ENCODE results near the gene SUMO3.

The SUMO3 gene

DNA sequence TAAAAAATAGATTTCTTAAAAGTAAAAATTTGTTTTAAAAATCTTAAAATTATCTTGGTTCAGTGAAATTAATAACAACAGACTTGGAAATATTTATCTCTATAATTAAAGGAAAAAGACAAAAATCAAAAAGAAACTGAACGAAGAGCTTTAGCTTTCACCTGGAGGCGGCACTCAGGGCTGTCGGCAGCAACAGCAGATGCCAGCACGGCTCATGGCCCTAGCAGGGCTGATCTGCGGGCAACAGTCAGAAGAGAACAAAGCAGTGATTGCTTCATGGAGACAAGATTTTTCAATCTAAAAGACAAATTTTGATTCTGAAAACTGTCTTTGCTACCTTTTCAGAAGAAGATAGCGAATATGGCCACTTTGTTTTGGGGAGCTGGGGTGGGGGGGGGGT lies 38.9 kb downstream of the SUMO3 start:
- H3K4me1 ChIP-seq (ENCODE audit: low read length), result no peaks in the 10 kb centered on the region
- H3K9ac ChIP-seq (ENCODE audit: low read length), result no peak overlapping the region
- H3K9me3 ChIP-seq (ENCODE audit: insufficient read depth, low read length), result no peaks in the 10 kb centered on the region
- no peak overlapping the region for H3K4me3 ChIP-seq (ENCODE audit: low read length)
- no peak overlapping the region for H3K27ac ChIP-seq (ENCODE audit: low read length)
- peaks cover 3% of the 10 kb centered on the region for H3K36me3 ChIP-seq (replicated peaks; ENCODE audit: low read depth, low read length)
- TF ChIP-seq, protein P1, sequence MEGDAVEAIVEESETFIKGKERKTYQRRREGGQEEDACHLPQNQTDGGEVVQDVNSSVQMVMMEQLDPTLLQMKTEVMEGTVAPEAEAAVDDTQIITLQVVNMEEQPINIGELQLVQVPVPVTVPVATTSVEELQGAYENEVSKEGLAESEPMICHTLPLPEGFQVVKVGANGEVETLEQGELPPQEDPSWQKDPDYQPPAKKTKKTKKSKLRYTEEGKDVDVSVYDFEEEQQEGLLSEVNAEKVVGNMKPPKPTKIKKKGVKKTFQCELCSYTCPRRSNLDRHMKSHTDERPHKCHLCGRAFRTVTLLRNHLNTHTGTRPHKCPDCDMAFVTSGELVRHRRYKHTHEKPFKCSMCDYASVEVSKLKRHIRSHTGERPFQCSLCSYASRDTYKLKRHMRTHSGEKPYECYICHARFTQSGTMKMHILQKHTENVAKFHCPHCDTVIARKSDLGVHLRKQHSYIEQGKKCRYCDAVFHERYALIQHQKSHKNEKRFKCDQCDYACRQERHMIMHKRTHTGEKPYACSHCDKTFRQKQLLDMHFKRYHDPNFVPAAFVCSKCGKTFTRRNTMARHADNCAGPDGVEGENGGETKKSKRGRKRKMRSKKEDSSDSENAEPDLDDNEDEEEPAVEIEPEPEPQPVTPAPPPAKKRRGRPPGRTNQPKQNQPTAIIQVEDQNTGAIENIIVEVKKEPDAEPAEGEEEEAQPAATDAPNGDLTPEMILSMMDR (IDR thresholded peaks at IDR 0.05; ENCODE audit: low read depth, low read length), result no peak
- no peak overlapping the region for H3K4me2 ChIP-seq (ENCODE audit: low read length)
- peaks cover 35% of the 10 kb centered on the region for H3K79me2 ChIP-seq (ENCODE audit: low read length)
- no peaks in the 10 kb centered on the region for H3K27me3 ChIP-seq (ENCODE audit: low read depth, low read length)
- no peak overlapping the region for H2AFZ ChIP-seq (ENCODE audit: low read depth, low read length)
- H4K20me1 ChIP-seq (ENCODE audit: insufficient read depth, low read length), result no peaks in the 10 kb centered on the region

DNA sequence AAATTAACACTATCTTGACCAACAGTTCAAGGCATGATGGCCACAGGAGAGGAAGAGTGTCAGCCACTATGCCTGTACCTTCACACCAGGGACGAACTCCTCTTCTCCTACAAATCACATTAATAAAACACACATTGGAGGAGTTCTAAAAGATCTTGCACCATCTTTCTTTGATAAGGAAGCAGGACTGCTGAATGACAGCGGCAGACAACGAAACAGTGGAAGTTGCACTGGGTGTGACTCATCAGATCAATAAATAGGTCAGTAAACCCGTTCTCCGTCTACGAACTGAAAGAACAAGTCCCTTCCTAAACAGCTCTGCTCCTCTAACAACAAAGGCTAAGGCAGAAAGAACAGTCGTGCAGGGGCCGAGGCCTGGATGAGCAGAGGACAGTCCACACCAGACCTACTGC lies 39.4 kb downstream of the SUMO3 start:
- no peaks in the 10 kb centered on the region for H3K27me3 ChIP-seq (ENCODE audit: low read depth, low read length)
- TF ChIP-seq, protein P1 (IDR thresholded peaks at IDR 0.05; ENCODE audit: low read depth, low read length), result no peak
- no peak for TF ChIP-seq EZH2phosphoT487 (IDR thresholded peaks at IDR 0.05; ENCODE audit: low read depth)
- H3K79me2 ChIP-seq (ENCODE audit: low read length), result peaks cover 34% of the 10 kb centered on the region
- no peak overlapping the region for H3K27ac ChIP-seq (ENCODE audit: low read length)
- no peaks in the 10 kb centered on the region for H3K4me1 ChIP-seq (ENCODE audit: low read length)
- peaks cover 3% of the 10 kb centered on the region for H3K36me3 ChIP-seq (replicated peaks; ENCODE audit: low read depth, low read length)
- no peak overlapping the region for H2AFZ ChIP-seq (ENCODE audit: low read depth, low read length)
- H3K9ac ChIP-seq (ENCODE audit: low read length), result no peak overlapping the region
- H3K4me3 ChIP-seq (ENCODE audit: low read length), result no peak overlapping the region
- H3K9me3 ChIP-seq (ENCODE audit: insufficient read depth, low read length), result no peaks in the 10 kb centered on the region
- H3K4me2 ChIP-seq (ENCODE audit: low read length), result no peak overlapping the region
- no peaks in the 10 kb centered on the region for H4K20me1 ChIP-seq (ENCODE audit: insufficient read depth, low read length)

DNA sequence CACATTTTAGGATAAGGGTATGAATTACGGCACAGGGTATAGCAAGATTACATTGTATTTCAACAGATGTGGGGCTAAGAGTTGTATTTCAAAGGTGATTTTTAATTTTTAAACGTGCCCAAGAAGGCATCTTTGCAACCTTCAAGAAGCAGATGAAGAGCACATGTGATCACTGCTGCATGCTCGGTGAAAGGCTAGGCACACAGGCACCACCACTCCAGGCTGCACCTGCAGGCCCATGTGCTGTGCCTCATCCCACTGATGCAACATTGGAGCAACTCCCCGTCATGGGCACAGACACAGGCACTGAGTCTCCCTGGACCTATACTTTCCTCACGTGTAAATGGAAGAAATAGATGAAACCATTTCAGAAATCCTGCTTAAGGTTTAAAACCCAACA lies 39.8 kb downstream of the SUMO3 start:
- Histone ChIP-seq H3K4me2 (ENCODE audit: low read length) (no peak overlapping the region), H3K4me3 (ENCODE audit: low read length) (no peak overlapping the region), H3K4me1 (ENCODE audit: low read length) (no peaks in the 10 kb centered on the region), H2AFZ (ENCODE audit: low read depth, low read length) (no peak overlapping the region), H3K9me3 (ENCODE audit: insufficient read depth, low read length) (no peaks in the 10 kb centered on the region), H3K79me2 (ENCODE audit: low read length) (peaks cover 30% of the 10 kb centered on the region), H3K27me3 (ENCODE audit: low read depth, low read length) (no peaks in the 10 kb centered on the region), H3K27ac (ENCODE audit: low read length) (no peak overlapping the region), H4K20me1 (ENCODE audit: insufficient read depth, low read length) (no peaks in the 10 kb centered on the region), H3K9ac (ENCODE audit: low read length) (no peak overlapping the region), H3K36me3 (replicated peaks; ENCODE audit: low read depth, low read length) (peaks cover 3% of the 10 kb centered on the region)
- TF ChIP-seq, protein P1 (IDR thresholded peaks at IDR 0.05; ENCODE audit: low read depth, low read length), result no peak
- no peak for TF ChIP-seq EZH2phosphoT487 (IDR thresholded peaks at IDR 0.05; ENCODE audit: low read depth)

DNA sequence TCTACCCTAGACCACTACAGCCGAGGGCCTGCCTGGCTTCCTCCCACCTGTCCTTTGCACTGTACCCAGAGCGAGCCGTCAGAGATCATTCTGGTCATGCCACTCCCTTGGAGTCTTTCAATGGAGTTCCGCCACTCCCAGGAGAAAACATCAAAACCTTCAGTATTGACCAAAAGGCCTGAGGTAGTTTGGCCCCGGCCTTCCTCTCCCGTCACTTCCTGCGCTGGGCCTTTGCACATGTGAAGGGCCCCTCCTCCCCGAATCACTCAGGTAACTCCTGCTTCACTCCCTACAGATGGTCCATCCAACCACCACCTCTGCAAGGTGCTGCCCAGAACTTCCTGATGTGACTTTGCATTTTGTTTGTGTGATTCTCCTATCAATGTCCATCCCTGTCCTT lies 42.9 kb downstream of the SUMO3 start:
- Histone ChIP-seq H3K36me3 (replicated peaks; ENCODE audit: low read depth, low read length) (peaks cover 3% of the 10 kb centered on the region), H3K4me1 (ENCODE audit: low read length) (no peaks in the 10 kb centered on the region), H3K27me3 (ENCODE audit: low read depth, low read length) (no peaks in the 10 kb centered on the region), H3K4me2 (ENCODE audit: low read length) (no peak overlapping the region), H3K9ac (ENCODE audit: low read length) (no peak overlapping the region), H3K9me3 (ENCODE audit: insufficient read depth, low read length) (no peaks in the 10 kb centered on the region), H2AFZ (ENCODE audit: low read depth, low read length) (no peak overlapping the region), H3K27ac (ENCODE audit: low read length) (no peak overlapping the region), H3K4me3 (ENCODE audit: low read length) (no peak overlapping the region), H4K20me1 (ENCODE audit: insufficient read depth, low read length) (no peaks in the 10 kb centered on the region), H3K79me2 (ENCODE audit: low read length) (peaks cover 9% of the 10 kb centered on the region)
- TF ChIP-seq, protein P1 (IDR thresholded peaks at IDR 0.05; ENCODE audit: low read depth, low read length), result no peak
- no peak for TF ChIP-seq EZH2phosphoT487 (IDR thresholded peaks at IDR 0.05; ENCODE audit: low read depth)

Measured in OCI-LY3 (cell line).